ENCODE results near the gene UCK1. TPM values are rescaled to one million over a fixed set of nuclear protein-coding genes. Genes with fewer than 3 reads are reported as not detected.

The UCK1 gene
- total RNA-seq, 4 donors from 2014 or later = 17.3 to 39.1 (median 24.8) TPM

DNA sequence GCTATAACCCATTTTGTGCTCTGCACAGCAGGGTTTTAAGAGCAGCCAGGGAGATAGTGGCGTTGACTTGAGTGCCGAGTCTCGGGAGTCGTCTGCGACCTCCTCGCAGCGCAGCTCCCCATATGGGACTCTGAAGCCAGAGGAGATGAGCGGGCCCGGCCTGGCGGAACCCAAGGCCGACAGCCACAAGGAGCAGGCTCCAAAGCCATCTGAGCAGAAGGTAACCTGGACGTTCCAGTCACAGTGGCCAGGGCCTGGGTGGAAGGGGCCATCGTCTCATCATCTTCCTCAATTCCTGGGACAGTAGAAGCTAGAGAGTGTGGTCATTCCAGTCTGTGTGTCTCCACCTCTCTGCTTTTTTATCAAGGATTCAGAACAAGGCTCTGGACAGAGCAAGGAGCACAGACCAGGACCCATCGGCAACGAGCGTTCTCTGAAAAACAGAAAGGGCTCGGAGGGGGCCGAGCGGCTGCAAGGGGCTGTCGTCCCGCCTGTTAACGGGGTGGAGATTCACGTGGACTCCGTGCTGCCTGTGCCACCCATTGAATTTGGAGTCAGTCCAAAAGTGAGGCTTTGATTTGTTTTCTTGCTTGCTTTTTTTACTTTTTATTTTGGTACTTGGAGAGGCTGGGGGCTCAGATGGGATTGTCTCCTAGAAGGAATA, 48.6 kb downstream of the UCK1 start:
- TF ChIP-seq, protein P1, sequence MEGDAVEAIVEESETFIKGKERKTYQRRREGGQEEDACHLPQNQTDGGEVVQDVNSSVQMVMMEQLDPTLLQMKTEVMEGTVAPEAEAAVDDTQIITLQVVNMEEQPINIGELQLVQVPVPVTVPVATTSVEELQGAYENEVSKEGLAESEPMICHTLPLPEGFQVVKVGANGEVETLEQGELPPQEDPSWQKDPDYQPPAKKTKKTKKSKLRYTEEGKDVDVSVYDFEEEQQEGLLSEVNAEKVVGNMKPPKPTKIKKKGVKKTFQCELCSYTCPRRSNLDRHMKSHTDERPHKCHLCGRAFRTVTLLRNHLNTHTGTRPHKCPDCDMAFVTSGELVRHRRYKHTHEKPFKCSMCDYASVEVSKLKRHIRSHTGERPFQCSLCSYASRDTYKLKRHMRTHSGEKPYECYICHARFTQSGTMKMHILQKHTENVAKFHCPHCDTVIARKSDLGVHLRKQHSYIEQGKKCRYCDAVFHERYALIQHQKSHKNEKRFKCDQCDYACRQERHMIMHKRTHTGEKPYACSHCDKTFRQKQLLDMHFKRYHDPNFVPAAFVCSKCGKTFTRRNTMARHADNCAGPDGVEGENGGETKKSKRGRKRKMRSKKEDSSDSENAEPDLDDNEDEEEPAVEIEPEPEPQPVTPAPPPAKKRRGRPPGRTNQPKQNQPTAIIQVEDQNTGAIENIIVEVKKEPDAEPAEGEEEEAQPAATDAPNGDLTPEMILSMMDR (IDR thresholded peaks at IDR 0.05) = no peak
- TF ChIP-seq POLR2A (IDR thresholded peaks at IDR 0.05) = no peak
- H3K4me1 ChIP-seq = peaks cover 0 to 52% (median 27%) of the 10 kb centered on the region in 3 donors
- 82 to 83% methylated on average over 15 to 17 of the region's 24 CpGs for WGBS, 2 donors
- intact Hi-C loops (cut with DNase I) = loop anchor here (10.0 kb wide), 1 partner anchor 108 kb away; no protein-coding TSS in a partner anchor
- H3K27me3 ChIP-seq = no peaks in the 10 kb centered on the region
- H3K36me3 ChIP-seq = peaks cover 67 to 100% (median 75%) of the 10 kb centered on the region in 3 donors
- no peaks in the 10 kb centered on the region for H3K9me3 ChIP-seq
- DNase-seq = no peak
- no peak overlapping the region for H3K4me3 ChIP-seq
- H3K27ac ChIP-seq = peak overlapping the region in 2 of 4 donors; percentile 7 to 29

DNA sequence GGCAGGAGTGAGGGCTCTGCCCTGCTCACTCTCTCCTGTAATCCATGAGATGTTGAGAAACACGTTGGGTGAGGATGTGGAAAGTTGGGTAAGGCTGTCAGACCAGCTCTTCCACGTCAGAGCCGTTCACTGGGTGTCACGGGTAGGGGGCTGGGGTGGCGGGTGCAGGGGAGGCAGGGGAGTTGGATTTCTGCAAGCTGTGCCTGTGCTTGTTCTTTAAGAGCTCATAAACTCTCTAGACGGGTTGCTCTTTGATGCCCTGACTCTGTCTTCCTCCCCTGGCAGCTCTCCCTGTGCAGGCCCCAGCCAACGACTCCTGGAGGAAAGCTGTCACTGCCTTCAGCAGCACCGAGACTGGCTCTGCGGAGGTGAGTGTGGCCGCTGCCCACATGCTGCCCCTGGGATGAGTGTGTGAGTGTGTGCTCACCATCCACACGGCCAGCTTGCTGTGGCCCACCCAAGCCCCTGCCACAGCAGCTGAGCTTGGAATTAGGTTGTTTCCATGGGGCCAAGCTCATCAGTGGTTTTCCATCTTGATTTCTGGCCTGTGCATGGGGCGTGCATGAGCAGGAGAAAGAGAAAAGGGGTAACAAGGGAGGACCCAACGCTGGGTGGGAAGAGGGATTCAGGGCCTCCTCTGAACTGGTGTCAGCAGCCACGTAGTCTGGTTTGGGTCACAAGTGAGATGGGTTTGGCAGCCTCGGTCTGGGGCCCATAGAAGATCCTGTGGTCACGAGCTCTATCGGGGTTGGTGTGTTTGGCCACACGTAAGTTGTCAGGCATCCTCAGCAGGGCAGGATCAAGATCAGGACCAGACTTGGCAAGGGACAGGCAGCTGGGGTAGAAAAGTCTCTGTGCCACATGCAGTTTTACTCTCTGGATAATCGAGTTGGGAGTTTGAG, 49.4 kb downstream of the UCK1 start:
- Histone ChIP-seq H3K27ac (peak overlapping the region in 3 of 4 donors; percentile 24 to 48 (median 46)), H3K9me3 (no peaks in the 10 kb centered on the region), H3K4me1 (peaks cover 0 to 52% (median 27%) of the 10 kb centered on the region in 3 donors), H3K27me3 (no peaks in the 10 kb centered on the region), H3K36me3 (peaks cover 68 to 100% (median 75%) of the 10 kb centered on the region in 3 donors), H3K4me3 (no peak overlapping the region)
- WGBS, 2 donors = 62 to 65% methylated on average over 10 of the region's 19 CpGs
- TF ChIP-seq, protein P1 (IDR thresholded peaks at IDR 0.05) = no peak
- no peak for TF ChIP-seq POLR2A (IDR thresholded peaks at IDR 0.05)
- DNase-seq = no peak
- intact Hi-C loops (cut with DNase I) = loop anchor here (10.0 kb wide), 1 partner anchor 107 kb away; no protein-coding TSS in a partner anchor

DNA sequence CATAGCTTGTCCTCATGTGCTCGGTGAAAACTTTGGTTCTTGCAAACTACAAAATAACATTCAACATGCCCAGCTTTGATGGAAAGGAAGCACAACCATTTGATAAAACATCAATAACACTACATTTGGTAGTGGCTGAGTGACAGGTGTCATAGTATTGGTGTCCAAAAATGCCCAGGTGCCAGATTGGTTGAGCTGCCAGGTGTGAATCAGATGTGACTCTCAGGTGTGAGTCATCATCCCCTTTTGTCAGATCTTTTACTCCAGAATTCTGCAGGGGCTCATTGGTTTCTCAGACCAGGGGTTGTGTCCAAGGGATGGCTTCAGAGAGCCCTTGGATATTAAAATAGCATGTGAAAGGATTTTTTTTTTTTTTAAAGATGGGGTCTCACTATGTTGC, 50.8 kb downstream of the UCK1 start:
- Histone ChIP-seq H3K27ac (no peak overlapping the region), H3K9me3 (no peaks in the 10 kb centered on the region), H3K27me3 (no peaks in the 10 kb centered on the region), H3K4me1 (peaks cover 0 to 50% (median 27%) of the 10 kb centered on the region in 3 donors), H3K4me3 (no peak overlapping the region), H3K36me3 (peaks cover 71 to 100% (median 76%) of the 10 kb centered on the region in 3 donors)
- TF ChIP-seq POLR2A (IDR thresholded peaks at IDR 0.05) = no peak
- TF ChIP-seq, protein P1 (IDR thresholded peaks at IDR 0.05) = no peak
- intact Hi-C loops (cut with DNase I) = loop anchor here (10.0 kb wide), 1 partner anchor 105 kb away; no protein-coding TSS in a partner anchor
- WGBS, 2 donors = 63 to 79% methylated on average over 1 of the region's 1 CpG
- DNase-seq = no peak

DNA sequence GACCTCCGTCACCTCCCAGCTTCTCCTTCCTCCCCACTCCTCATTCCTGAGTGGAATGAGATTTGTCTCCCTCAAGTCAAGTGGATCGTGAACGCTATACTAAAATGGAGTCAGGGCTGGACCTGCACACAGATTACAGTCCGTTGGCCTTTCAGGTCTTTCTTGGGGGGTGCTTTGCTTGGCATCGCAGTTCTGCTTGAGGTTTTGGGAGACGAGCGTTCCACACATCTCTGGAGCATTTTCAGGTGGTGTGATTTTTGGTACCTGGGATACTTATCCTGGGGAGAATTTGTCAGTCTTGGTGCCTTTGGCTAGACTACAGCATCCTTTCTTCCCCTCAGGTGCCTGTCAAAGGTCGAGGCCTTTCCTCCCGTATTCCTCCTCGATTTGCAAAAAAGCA, 52.2 kb downstream of the UCK1 start:
- intact Hi-C loops (cut with DNase I) = no loop called here

More for the DNA sequence above, 52.2 kb downstream of the UCK1 start:
- peaks cover 71 to 100% (median 75%) of the 10 kb centered on the region in 3 donors for H3K36me3 ChIP-seq
- no peaks in the 10 kb centered on the region for H3K9me3 ChIP-seq
- H3K4me3 ChIP-seq = no peak overlapping the region
- no peak overlapping the region for H3K27ac ChIP-seq
- TF ChIP-seq POLR2A (IDR thresholded peaks at IDR 0.05) = no peak
- TF ChIP-seq, protein P1 (IDR thresholded peaks at IDR 0.05) = no peak
- DNase-seq = no peak
- 86 to 91% methylated on average over 7 to 9 of the region's 10 CpGs for WGBS, 2 donors
- peaks cover 0 to 42% (median 24%) of the 10 kb centered on the region in 3 donors for H3K4me1 ChIP-seq
- no peaks in the 10 kb centered on the region for H3K27me3 ChIP-seq

Measured in esophagus squamous epithelium (tissue), 5 donors.